ENCODE measurements around the gene ARNT2. TPM values are rescaled to one million over a fixed set of nuclear protein-coding genes. Genes with fewer than 3 reads are reported as not detected.

ARNT2 gene
- total and polyA plus RNA-seq, 2 of the 13 experiments (the other 11 are each of a cell fraction or from before 2014, with no cell fraction given), result 0.69 to 1.7 TPM

GRCh38 chr15:80570553-80570952 is 166.4 kb downstream of the ARNT2 start (continued):
- TF ChIP-seq, protein P1, sequence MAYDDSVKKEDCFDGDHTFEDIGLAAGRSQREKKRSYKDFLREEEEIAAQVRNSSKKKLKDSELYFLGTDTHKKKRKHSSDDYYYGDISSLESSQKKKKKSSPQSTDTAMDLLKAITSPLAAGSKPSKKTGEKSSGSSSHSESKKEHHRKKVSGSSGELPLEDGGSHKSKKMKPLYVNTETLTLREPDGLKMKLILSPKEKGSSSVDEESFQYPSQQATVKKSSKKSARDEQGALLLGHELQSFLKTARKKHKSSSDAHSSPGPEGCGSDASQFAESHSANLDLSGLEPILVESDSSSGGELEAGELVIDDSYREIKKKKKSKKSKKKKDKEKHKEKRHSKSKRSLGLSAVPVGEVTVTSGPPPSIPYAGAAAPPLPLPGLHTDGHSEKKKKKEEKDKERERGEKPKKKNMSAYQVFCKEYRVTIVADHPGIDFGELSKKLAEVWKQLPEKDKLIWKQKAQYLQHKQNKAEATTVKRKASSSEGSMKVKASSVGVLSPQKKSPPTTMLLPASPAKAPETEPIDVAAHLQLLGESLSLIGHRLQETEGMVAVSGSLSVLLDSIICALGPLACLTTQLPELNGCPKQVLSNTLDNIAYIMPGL (CRISPR knock-in tag; IDR thresholded peaks at IDR 0.05; ENCODE audit: borderline replicate concordance in 1 of 2, low read depth in 1 of 2), result no peak
- TF ChIP-seq AKAP8 (CRISPR knock-in tag; IDR thresholded peaks at IDR 0.05), result no peak

DNA sequence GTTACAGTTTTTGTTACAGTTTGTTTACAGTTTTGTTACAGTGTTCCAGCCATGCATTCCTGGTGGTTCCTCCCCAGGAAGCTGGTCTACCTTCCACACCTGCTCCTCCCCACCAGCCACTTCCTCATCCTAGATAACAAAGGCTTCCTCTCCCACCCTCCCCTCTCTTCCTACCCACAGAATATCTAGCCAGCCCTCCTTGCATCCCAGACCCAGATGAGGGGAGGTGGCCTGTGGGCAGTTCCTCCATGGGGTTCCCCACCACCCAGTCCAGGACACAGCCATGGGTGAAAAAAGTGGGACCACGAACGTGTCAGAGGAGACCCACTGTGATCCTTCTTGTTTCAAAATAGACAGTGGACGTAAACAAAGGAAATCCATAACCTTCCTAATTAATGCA is 168.2 kb downstream of the ARNT2 start:
- H4K20me1 ChIP-seq (ENCODE audit: insufficient read depth, low read length), result no peaks in the 10 kb centered on the region
- intact Hi-C loops (cut with micrococcal nuclease; ENCODE audit: unreplicated experiment) (no loop called here), in situ Hi-C loops (cut with HindIII; ENCODE audit: extremely low pct_ligation_motif_present, low pct_unique_long_range_greater_than_20kb) (no loop called here)
- no peaks in the 10 kb centered on the region for H3K27me3 ChIP-seq (ENCODE audit: control insufficient read depth in 1 of 2, insufficient read depth in 2 of 2, low read length in 2 of 2)
- H3K79me2 ChIP-seq (ENCODE audit: insufficient read depth, low read length), result no peaks in the 10 kb centered on the region
- no peak for FAIRE-seq
- no peaks in the 10 kb centered on the region for H3K4me1 ChIP-seq (ENCODE audit: insufficient read depth, low read length)
- ChIA-PET POLR2A (no interaction called here), CTCF (ENCODE audit: low intra/inter-chr PET ratio, low total read pairs) (no interaction called here)
- no peak overlapping the region for H3K27ac ChIP-seq (ENCODE audit: extremely low read length, insufficient read depth, low read length)
- no peaks in the 10 kb centered on the region for H3K36me3 ChIP-seq (replicated peaks in 1 of 2; ENCODE audit: control insufficient read depth in 1 of 2, insufficient read depth in 2 of 2, low read length in 2 of 2)
- H2AFZ ChIP-seq (ENCODE audit: low read length), result no peak overlapping the region
- no TSS peak for BruUV-seq (replicated peaks)
- H3K9me3 ChIP-seq (ENCODE audit: low read length), result no peaks in the 10 kb centered on the region
- H3K9ac ChIP-seq (ENCODE audit: insufficient read depth, low read depth, low read length), result no peak overlapping the region
- no peak for DNase-seq (ENCODE audit: low spot score)
- 56% methylated on average over 3 of the region's 3 CpGs for WGBS (ENCODE audit: low lambda C conversion rate)
- no peak overlapping the region for H3K4me2 ChIP-seq (ENCODE audit: low read depth, low read length)
- H3K4me3 ChIP-seq (replicated peaks in 1 of 3; ENCODE audit: insufficient read depth in 1 of 3, low read depth in 2 of 3, low read length in 3 of 3), result no peak overlapping the region
- no peak for ATAC-seq
- no peak for TF ChIP-seq EED (CRISPR knock-in tag; IDR thresholded peaks at IDR 0.05)
- no peak for TF ChIP-seq MTA3 (CRISPR knock-in tag; IDR thresholded peaks at IDR 0.05)
- TF ChIP-seq, protein P2, sequence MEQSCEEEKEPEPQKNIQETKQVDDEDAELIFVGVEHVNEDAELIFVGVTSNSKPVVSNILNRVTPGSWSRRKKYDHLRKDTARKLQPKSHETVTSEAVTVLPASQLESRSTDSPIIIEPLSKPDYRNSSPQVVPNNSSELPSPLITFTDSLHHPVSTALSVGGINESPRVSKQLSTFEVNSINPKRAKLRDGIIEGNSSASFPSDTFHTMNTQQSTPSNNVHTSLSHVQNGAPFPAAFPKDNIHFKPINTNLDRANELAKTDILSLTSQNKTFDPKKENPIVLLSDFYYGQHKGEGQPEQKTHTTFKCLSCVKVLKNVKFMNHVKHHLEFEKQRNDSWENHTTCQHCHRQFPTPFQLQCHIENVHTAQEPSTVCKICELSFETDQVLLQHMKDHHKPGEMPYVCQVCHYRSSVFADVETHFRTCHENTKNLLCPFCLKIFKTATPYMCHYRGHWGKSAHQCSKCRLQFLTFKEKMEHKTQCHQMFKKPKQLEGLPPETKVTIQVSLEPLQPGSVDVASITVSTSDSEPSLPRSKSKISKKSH (CRISPR knock-in tag; IDR thresholded peaks at IDR 0.05; ENCODE audit: borderline replicate concordance), result no peak
- TF ChIP-seq, protein P3, sequence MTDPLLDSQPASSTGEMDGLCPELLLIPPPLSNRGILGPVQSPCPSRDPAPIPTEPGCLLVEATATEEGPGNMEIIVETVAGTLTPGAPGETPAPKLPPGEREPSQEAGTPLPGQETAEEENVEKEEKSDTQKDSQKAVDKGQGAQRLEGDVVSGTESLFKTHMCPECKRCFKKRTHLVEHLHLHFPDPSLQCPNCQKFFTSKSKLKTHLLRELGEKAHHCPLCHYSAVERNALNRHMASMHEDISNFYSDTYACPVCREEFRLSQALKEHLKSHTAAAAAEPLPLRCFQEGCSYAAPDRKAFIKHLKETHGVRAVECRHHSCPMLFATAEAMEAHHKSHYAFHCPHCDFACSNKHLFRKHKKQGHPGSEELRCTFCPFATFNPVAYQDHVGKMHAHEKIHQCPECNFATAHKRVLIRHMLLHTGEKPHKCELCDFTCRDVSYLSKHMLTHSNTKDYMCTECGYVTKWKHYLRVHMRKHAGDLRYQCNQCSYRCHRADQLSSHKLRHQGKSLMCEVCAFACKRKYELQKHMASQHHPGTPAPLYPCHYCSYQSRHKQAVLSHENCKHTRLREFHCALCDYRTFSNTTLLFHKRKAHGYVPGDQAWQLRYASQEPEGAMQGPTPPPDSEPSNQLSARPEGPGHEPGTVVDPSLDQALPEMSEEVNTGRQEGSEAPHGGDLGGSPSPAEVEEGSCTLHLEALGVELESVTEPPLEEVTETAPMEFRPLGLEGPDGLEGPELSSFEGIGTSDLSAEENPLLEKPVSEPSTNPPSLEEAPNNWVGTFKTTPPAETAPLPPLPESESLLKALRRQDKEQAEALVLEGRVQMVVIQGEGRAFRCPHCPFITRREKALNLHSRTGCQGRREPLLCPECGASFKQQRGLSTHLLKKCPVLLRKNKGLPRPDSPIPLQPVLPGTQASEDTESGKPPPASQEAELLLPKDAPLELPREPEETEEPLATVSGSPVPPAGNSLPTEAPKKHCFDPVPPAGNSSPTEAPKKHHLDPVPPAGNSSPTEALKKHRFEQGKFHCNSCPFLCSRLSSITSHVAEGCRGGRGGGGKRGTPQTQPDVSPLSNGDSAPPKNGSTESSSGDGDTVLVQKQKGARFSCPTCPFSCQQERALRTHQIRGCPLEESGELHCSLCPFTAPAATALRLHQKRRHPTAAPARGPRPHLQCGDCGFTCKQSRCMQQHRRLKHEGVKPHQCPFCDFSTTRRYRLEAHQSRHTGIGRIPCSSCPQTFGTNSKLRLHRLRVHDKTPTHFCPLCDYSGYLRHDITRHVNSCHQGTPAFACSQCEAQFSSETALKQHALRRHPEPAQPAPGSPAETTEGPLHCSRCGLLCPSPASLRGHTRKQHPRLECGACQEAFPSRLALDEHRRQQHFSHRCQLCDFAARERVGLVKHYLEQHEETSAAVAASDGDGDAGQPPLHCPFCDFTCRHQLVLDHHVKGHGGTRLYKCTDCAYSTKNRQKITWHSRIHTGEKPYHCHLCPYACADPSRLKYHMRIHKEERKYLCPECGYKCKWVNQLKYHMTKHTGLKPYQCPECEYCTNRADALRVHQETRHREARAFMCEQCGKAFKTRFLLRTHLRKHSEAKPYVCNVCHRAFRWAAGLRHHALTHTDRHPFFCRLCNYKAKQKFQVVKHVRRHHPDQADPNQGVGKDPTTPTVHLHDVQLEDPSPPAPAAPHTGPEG (CRISPR knock-in tag; IDR thresholded peaks at IDR 0.05), result no peak
- TF ChIP-seq SP140L (CRISPR knock-in tag; IDR thresholded peaks at IDR 0.05; ENCODE audit: borderline replicate concordance), result no peak
- TF ChIP-seq ARNT2 (CRISPR knock-in tag; IDR thresholded peaks at IDR 0.05; ENCODE audit: low read depth), result no peak
- TF ChIP-seq HNRNPLL (IDR thresholded peaks at IDR 0.05; ENCODE audit: low read depth, low read length, poor library complexity, severe bottlenecking), result no peak
- TF ChIP-seq FOXA3 (CRISPR knock-in tag; IDR thresholded peaks at IDR 0.05), result no peak
- TF ChIP-seq, protein P4, sequence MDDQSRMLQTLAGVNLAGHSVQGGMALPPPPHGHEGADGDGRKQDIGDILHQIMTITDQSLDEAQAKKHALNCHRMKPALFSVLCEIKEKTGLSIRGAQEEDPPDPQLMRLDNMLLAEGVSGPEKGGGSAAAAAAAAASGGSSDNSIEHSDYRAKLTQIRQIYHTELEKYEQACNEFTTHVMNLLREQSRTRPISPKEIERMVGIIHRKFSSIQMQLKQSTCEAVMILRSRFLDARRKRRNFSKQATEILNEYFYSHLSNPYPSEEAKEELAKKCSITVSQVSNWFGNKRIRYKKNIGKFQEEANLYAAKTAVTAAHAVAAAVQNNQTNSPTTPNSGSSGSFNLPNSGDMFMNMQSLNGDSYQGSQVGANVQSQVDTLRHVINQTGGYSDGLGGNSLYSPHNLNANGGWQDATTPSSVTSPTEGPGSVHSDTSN (CRISPR knock-in tag; IDR thresholded peaks at IDR 0.05; ENCODE audit: borderline replicate concordance), result no peak
- TF ChIP-seq TEAD2 (CRISPR knock-in tag; IDR thresholded peaks at IDR 0.05), result no peak
- TF ChIP-seq ZNF737 (CRISPR knock-in tag; IDR thresholded peaks at IDR 0.05; ENCODE audit: borderline replicate concordance), result no peak

Data from HepG2 (cell line).